Endothelial cell of umbilical vein (primary cell): Measurements from ENCODE around the gene RMDN2. TPM values are rescaled to one million over a fixed set of nuclear protein-coding genes. Genes with fewer than 3 reads are reported as not detected.

Experiments used
- BruUV-seq: library from RNA; stranded (reverse); fragments of 400-500 nt; replicated peaks from 2 replicates; lab custom pipeline; 2021; lab: Mats Ljungman, UMichigan
- CTCF ChIA-PET: fragments of 300-600, 350-600 bp; sonication (Branson Sonifier 250); formaldehyde crosslinking; loops from one replicate; lab custom pipeline; 2021; ENCODE audit warnings: antibody characterized with exemption, inconsistent platforms; lab: Charles Lee
- POLR2A ChIA-PET: fragments of 300-600, 350-600 bp; sonication (Branson Sonifier 250); formaldehyde crosslinking; loops from one replicate; lab custom pipeline; 2021; ENCODE audit warnings: antibody characterized with exemption, inconsistent platforms; lab: Charles Lee
- DNase-seq: peaks from one replicate; pipeline ENCODE4 v3.0.0-alpha.2; 2011; ENCODE audit warnings: low read depth, low spot score
- FAIRE-seq: peaks from 2 replicates; lab custom pipeline; 2011; peaks lifted over from hg19 to GRCh38; lab: Jason Lieb, UNC
- H2AFZ ChIP-seq: 2 replicates; pipeline ENCODE4 v1.6.0; 2012; ENCODE audit warnings: low read depth, low read length, control low read depth, inconsistent platforms
- H3K27ac ChIP-seq: 2 replicates; pipeline ENCODE4 v1.5.1; 2011; ENCODE audit warnings: low read depth, mild to moderate bottlenecking, control low read depth, low read length, moderate library complexity; ENCODE audit not compliant: insufficient read depth
- H3K27me3 ChIP-seq, 2 experiments: 2 replicates each; pipeline versions ENCODE4 v1.6.0 to v1.6.1; 2011; ENCODE audit warnings: low read length in 2 of 2, mixed read lengths in 1 of 2; ENCODE audit not compliant: control insufficient read depth in 2 of 2, insufficient read depth in 2 of 2
- H3K36me3 ChIP-seq, 2 experiments: 2 replicates in 1 of 2; 3 replicates in 1 of 2; pipeline ENCODE4 v1.5.1; 2011; ENCODE audit warnings: low read length in 2 of 2, mild to moderate bottlenecking in 1 of 2, moderate library complexity in 1 of 2; ENCODE audit not compliant: control insufficient read depth in 2 of 2, insufficient read depth in 2 of 2; ENCODE audit errors: extremely low read depth in 1 of 2
- H3K4me1 ChIP-seq: 3 replicates; pipeline ENCODE4 v1.5.1; 2011; ENCODE audit warnings: mild to moderate bottlenecking, low read length; ENCODE audit not compliant: control insufficient read depth, insufficient read depth; ENCODE audit errors: extremely low read depth
- H3K4me2 ChIP-seq: 2 replicates; pipeline ENCODE4 v1.6.1; 2011; ENCODE audit warnings: low read length, control low read depth, mixed read lengths; ENCODE audit not compliant: insufficient read depth
- H3K4me3 ChIP-seq, 3 experiments: fragments of 200-600 bp in 1 of 3; sonication (generic), shearing (Covaris generic) in 1 of 3; replicated peaks in 1 of 3; 2 replicates each; pipeline ENCODE4 v1.5.1; 2011 to 2016; ENCODE audit warnings: control low read depth in 3 of 3, low read length in 3 of 3, mild to moderate bottlenecking in 2 of 3, inconsistent platforms in 1 of 3, low read depth in 1 of 3, moderate library complexity in 1 of 3; ENCODE audit not compliant: insufficient read depth in 1 of 3
- H3K79me2 ChIP-seq: 2 replicates; pipeline ENCODE4 v1.6.0; 2012; ENCODE audit warnings: low read length, inconsistent platforms; ENCODE audit not compliant: control insufficient read depth, insufficient read depth
- H3K9ac ChIP-seq: replicated peaks from 2 replicates; pipeline ENCODE3; 2011; ENCODE audit warnings: low read length, control low read depth; ENCODE audit not compliant: insufficient read depth; ENCODE audit errors: extremely low read depth
- H3K9me1 ChIP-seq: replicated peaks from 3 replicates; pipeline ENCODE4 v1.6.0; 2011; ENCODE audit warnings: mild to moderate bottlenecking, low read length; ENCODE audit not compliant: control insufficient read depth, insufficient read depth; ENCODE audit errors: extremely low read depth
- H3K9me3 ChIP-seq: replicated peaks from 2 replicates; pipeline ENCODE4 v1.5.1; 2012; ENCODE audit warnings: low read length, inconsistent platforms; ENCODE audit not compliant: control insufficient read depth, insufficient read depth
- H4K20me1 ChIP-seq: replicated peaks from 2 replicates; pipeline ENCODE3; 2011; ENCODE audit warnings: mild to moderate bottlenecking, low read length; ENCODE audit not compliant: control insufficient read depth, insufficient read depth; ENCODE audit errors: extremely low read depth
- EZH2 ChIP-seq: IDR thresholded peaks from 2 replicates; pipeline ENCODE4 v1.6.1; 2012; ENCODE audit warnings: borderline replicate concordance, low read depth, mild to moderate bottlenecking, moderate library complexity, low read length, inconsistent platforms; ENCODE audit not compliant: severe bottlenecking
- FOS ChIP-seq: IDR thresholded peaks from 2 replicates; pipeline ENCODE4 v1.6.1; 2011; ENCODE audit warnings: mild to moderate bottlenecking, low read length, moderate library complexity, borderline replicate concordance; ENCODE audit not compliant: insufficient read depth
- GATA2 ChIP-seq: IDR thresholded peaks from 2 replicates; pipeline ENCODE4 v1.7.0; 2011; ENCODE audit warnings: low read depth, mild to moderate bottlenecking, moderate library complexity, mixed read lengths, low read length; ENCODE audit not compliant: insufficient read length, insufficient read depth
- JUN ChIP-seq: IDR thresholded peaks from 2 replicates; pipeline ENCODE4 v1.6.1; 2011; ENCODE audit warnings: borderline replicate concordance, low read depth; ENCODE audit not compliant: insufficient read length, insufficient read depth
- MYC ChIP-seq: IDR thresholded peaks from one replicate; pipeline ENCODE4 v1.6.1; 2011; ENCODE audit warnings: mild to moderate bottlenecking, low read depth, low read length
- POLR2A ChIP-seq: IDR thresholded peaks from 2 replicates; pipeline ENCODE4 v1.6.1; 2012; ENCODE audit warnings: low read depth, mild to moderate bottlenecking, control low read depth, low read length
- POLR2AphosphoS5 ChIP-seq: IDR thresholded peaks from 2 replicates; pipeline ENCODE4 v1.6.1; 2012; ENCODE audit warnings: low read depth, mild to moderate bottlenecking, control low read depth, low read length, moderate library complexity; ENCODE audit not compliant: insufficient read depth
- dilution Hi-C: fragments of 300-500 bp; cut with MboI; formaldehyde crosslinking; loops from one replicate; pipeline ENCODE4 v1.15.0; 2019; ENCODE audit warnings: low sequenced_read_pairs; ENCODE audit not compliant: extremely low pct_ligation_motif_present
- intact Hi-C: fragments of 100-400 bp; cut with micrococcal nuclease; formaldehyde crosslinking; loops from one replicate; pipeline ENCODE4 v1.10.0; 2022
- polyA plus RNA-seq, 4 experiments: library from polyadenylated mRNA; depleted of rRNA in 3 of 4; stranded (reverse) in 3 of 4; unstranded in 1 of 4; fragments of >200 nt; gene quantifications; 2 replicates each; pipeline versions ENCODE4 v1.2.1 to v1.2.3, GENCODE V29; 2011 to 2012; ENCODE audit warnings: missing spikeins in 1 of 4
- total RNA-seq: library from RNA; stranded (reverse); gene quantifications from 2 replicates; pipeline ENCODE4 v1.2.3, GENCODE V29; 2021
- TF ChIP-seq, protein P1 (sequence below): IDR thresholded peaks from 2 replicates; pipeline ENCODE4 v1.6.1; 2011; ENCODE audit not compliant: insufficient read depth, insufficient read length
- TF ChIP-seq, protein P2 (sequence below), 2 donors: IDR thresholded peaks; 1 replicate in 1 of 2; 2 replicates in 1 of 2; pipeline ENCODE4 v1.5.1; 2011; ENCODE audit warnings: low read length in 2 of 2, mild to moderate bottlenecking in 2 of 2, moderate library complexity in 2 of 2, control low read depth in 1 of 2, inconsistent platforms in 1 of 2, low read depth in 1 of 2; ENCODE audit not compliant: insufficient read depth in 1 of 2; ENCODE audit errors: extremely low read depth in 1 of 2

Gene RMDN2
- total and polyA plus RNA-seq, 2 donors (not counting 3 experiments of a cell fraction or from before 2014, with no cell fraction given) = 0.97 to 2.8 TPM

DNA sequence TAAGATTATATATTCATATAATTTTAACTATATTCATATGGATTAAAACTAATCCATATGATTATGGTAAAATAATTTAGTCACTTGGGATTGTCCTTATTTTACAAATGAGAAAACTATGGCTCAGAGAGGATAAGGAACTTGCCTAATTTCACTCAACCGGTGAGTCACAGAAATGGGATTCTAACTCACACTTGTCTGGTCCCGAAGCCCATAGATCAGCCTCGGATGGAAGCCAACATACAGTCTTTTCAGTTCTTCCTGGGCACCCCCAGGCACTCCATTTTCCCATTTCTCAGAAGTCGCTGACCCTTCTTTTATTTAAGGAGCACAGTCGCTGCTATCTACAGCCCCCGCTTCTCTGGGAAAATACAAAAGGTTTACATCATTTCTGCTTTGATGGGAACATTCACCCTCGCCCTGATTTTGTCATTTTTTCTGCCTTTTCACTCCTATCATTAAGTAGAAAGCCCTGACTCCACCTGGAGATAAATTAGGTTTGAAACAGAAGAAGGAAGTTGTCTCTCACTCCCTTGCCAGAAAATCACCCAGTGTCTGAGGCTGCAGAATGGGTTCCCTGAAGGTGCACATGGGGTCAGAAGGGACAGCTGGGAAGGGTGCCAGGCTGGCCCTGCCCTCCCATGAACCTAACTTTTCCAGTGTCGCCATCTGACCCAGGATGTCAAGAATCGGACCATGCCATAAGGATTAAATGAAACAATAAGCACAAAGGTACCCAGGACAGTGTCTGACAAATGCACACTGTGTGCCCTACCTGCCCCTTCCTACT is 114.2 kb downstream of the RMDN2 start:
- no peaks in the 10 kb centered on the region for H3K79me2 ChIP-seq
- FAIRE-seq (no peak), DNase-seq (no peak)
- no peaks in the 10 kb centered on the region for H3K9me3 ChIP-seq
- H3K36me3 ChIP-seq = no peaks in the 10 kb centered on the region
- dilution Hi-C loops (no loop called here), intact Hi-C loops (no loop called here)
- no TSS peak for BruUV-seq
- H3K27ac ChIP-seq = no peak overlapping the region
- H3K4me1 ChIP-seq = no peaks in the 10 kb centered on the region
- no peak overlapping the region for H3K4me2 ChIP-seq
- H2AFZ ChIP-seq = no peak overlapping the region
- H3K9me1 ChIP-seq = no peaks in the 10 kb centered on the region
- no peak overlapping the region for H3K9ac ChIP-seq
- TF ChIP-seq JUN (no peak), POLR2A (no peak), EZH2 (no peak)
- TF ChIP-seq, protein P1, sequence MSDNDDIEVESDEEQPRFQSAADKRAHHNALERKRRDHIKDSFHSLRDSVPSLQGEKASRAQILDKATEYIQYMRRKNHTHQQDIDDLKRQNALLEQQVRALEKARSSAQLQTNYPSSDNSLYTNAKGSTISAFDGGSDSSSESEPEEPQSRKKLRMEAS = no peak
- peaks cover 28 to 34% of the 10 kb centered on the region in 2 experiments for H3K27me3 ChIP-seq
- H4K20me1 ChIP-seq = no peaks in the 10 kb centered on the region
- CTCF ChIA-PET = interaction anchor here (1.4 kb wide), 1 partner anchor 57 kb away, joined by 4 read pairs; no protein-coding TSS in a partner anchor
- H3K4me3 ChIP-seq = no peak overlapping the region
- POLR2A ChIA-PET = no interaction called here

DNA sequence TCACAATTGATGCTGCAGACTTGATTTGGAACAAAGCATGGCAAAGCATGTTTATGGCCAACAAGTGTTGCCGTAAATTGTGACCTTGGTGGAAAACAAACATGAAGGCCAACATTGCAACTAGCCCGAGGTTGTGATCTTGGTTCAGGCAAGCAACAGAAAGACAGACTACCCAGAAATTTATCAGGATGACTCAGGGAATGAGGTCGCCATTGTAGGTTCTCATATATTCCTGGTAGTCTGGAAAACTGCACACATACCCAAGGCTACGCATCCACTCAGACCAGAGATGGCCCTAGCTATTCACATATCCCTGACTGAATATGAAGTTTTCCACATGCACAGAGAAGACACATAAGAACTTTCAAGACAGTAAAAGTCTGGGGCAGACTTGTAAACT is 120.7 kb downstream of the RMDN2 start:
- no peaks in the 10 kb centered on the region for H3K9me3 ChIP-seq
- H3K36me3 ChIP-seq = no peaks in the 10 kb centered on the region
- FAIRE-seq (no peak), DNase-seq (no peak)
- no peak overlapping the region for H3K4me2 ChIP-seq
- dilution Hi-C loops (no loop called here), intact Hi-C loops (no loop called here)
- no peaks in the 10 kb centered on the region for H3K9me1 ChIP-seq
- CTCF ChIA-PET = no interaction called here
- H3K4me3 ChIP-seq = no peak overlapping the region
- H2AFZ ChIP-seq = no peak overlapping the region
- no peaks in the 10 kb centered on the region for H3K79me2 ChIP-seq
- no peaks in the 10 kb centered on the region for H3K4me1 ChIP-seq
- H4K20me1 ChIP-seq = no peaks in the 10 kb centered on the region
- BruUV-seq = no TSS peak
- POLR2A ChIA-PET = no interaction called here
- H3K9ac ChIP-seq = no peak overlapping the region
- TF ChIP-seq EZH2 (no peak), POLR2A (no peak), POLR2AphosphoS5 (no peak), JUN (no peak), MYC (no peak), GATA2 (no peak), FOS (no peak)
- TF ChIP-seq, protein P1 = no peak
- TF ChIP-seq, protein P2, sequence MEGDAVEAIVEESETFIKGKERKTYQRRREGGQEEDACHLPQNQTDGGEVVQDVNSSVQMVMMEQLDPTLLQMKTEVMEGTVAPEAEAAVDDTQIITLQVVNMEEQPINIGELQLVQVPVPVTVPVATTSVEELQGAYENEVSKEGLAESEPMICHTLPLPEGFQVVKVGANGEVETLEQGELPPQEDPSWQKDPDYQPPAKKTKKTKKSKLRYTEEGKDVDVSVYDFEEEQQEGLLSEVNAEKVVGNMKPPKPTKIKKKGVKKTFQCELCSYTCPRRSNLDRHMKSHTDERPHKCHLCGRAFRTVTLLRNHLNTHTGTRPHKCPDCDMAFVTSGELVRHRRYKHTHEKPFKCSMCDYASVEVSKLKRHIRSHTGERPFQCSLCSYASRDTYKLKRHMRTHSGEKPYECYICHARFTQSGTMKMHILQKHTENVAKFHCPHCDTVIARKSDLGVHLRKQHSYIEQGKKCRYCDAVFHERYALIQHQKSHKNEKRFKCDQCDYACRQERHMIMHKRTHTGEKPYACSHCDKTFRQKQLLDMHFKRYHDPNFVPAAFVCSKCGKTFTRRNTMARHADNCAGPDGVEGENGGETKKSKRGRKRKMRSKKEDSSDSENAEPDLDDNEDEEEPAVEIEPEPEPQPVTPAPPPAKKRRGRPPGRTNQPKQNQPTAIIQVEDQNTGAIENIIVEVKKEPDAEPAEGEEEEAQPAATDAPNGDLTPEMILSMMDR (IDR thresholded peaks at IDR 0.05; ENCODE audit: extremely low read depth in 1 of 2, insufficient read depth in 1 of 2, low read depth in 1 of 2, low read length in 2 of 2) = no peak
- H3K27ac ChIP-seq = no peak overlapping the region
- H3K27me3 ChIP-seq = peaks cover 3 to 5% of the 10 kb centered on the region in 2 experiments
